Measurements from ENCODE around the gene ZNF799.

DNA sequence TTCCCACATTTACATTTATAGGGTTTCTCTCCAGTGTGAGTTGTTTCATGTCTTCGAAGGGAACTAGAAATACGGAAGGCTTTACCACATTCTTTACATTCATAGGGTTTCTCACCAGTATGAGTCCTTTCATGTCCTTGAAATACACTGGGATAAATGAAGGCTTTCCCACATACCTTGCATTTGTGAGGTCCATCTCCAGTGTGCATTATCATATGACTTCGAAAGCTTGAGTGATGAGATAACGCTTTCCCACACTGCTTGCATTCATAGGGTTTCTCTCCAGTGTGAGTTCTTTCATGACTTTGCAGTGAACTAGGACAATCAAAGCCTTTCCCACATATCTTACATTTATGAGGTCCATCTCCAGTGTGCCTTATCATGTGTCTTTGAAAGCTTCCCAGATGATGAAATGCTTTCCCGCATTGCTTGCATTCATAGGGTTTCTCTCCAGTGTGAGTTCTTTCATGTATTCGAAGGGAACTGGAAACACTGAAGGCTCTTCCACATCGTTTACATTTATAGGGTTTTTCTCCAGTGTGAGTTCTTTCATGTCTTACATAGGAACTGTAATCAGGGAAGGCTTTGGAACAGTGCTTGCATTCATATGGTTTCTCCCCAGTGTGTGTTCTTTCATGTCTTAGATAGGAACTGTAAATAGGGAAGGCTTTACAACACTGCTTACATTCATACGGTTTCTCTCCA is 50.7 kb downstream of the ZNF799 start:
- TF ChIP-seq POLR2AphosphoS5 (IDR thresholded peaks at IDR 0.05), result no peak
- TF ChIP-seq, protein P1, sequence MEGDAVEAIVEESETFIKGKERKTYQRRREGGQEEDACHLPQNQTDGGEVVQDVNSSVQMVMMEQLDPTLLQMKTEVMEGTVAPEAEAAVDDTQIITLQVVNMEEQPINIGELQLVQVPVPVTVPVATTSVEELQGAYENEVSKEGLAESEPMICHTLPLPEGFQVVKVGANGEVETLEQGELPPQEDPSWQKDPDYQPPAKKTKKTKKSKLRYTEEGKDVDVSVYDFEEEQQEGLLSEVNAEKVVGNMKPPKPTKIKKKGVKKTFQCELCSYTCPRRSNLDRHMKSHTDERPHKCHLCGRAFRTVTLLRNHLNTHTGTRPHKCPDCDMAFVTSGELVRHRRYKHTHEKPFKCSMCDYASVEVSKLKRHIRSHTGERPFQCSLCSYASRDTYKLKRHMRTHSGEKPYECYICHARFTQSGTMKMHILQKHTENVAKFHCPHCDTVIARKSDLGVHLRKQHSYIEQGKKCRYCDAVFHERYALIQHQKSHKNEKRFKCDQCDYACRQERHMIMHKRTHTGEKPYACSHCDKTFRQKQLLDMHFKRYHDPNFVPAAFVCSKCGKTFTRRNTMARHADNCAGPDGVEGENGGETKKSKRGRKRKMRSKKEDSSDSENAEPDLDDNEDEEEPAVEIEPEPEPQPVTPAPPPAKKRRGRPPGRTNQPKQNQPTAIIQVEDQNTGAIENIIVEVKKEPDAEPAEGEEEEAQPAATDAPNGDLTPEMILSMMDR (IDR thresholded peaks at IDR 0.05), result no peak
- no peak for TF ChIP-seq POLR2A (IDR thresholded peaks at IDR 0.05; ENCODE audit: low read depth)

Data from esophagus muscularis mucosa (tissue), 3 donors.